Stomach (tissue), 19 donors: ENCODE measurements around the gene ZNF684. TPM values are rescaled to one million over a fixed set of nuclear protein-coding genes. Genes with fewer than 3 reads are reported as not detected.
"Not testable (repeated sequence)": the region's sequence is repeated elsewhere in the genome, so short reads cannot be mapped to it uniquely, and the experiment has no call there.

Experiments
- DNase-seq, 2 donors: peaks; one replicate each; pipeline versions ENCODE4 v3.0.0 to v3.0.0-alpha.2; 2013 to 2019
- H3K27ac ChIP-seq, 5 donors: fragments of 200-600 bp in 4 of 5; sonication (generic) in 4 of 5; one replicate each; pipeline ENCODE4 v1.5.1; 2013 to 2019; ENCODE audit warnings: mild to moderate bottlenecking in 1 of 5, moderate library complexity in 1 of 5
- H3K27me3 ChIP-seq, 3 donors: fragments of 200-600 bp; sonication (generic); one replicate each; pipeline ENCODE4 v1.5.1; 2017 to 2019; ENCODE audit warnings: mixed run types in 1 of 3
- H3K36me3 ChIP-seq, 4 donors: fragments of 200-600 bp; sonication (generic); 1 replicate in 3 of 4; 2 replicates in 1 of 4; pipeline ENCODE4 v1.5.1; 2016 to 2019
- H3K4me1 ChIP-seq, 4 donors: fragments of 200-600 bp; sonication (generic); one replicate each; pipeline ENCODE4 v1.5.1; 2016 to 2019
- H3K4me3 ChIP-seq, 4 donors: fragments of 200-600 bp; sonication (generic) in 3 of 4; one replicate each; pipeline ENCODE4 v1.5.1; 2016 to 2019; ENCODE audit warnings: mild to moderate bottlenecking in 1 of 4
- H3K9me3 ChIP-seq, 4 donors: fragments of 200-600 bp; sonication (generic); one replicate each; pipeline ENCODE4 v1.5.1; 2016 to 2019
- EP300 ChIP-seq: sonication (generic); formaldehyde crosslinking; IDR thresholded peaks from one replicate; pipeline ENCODE4 v1.6.1; 2017; ENCODE audit warnings: antibody characterized with exemption
- POLR2A ChIP-seq, 4 donors: fragments of 450-650 bp; IDR thresholded peaks; one replicate each; pipeline ENCODE4 v1.6.1; 2016; ENCODE audit warnings: antibody characterized with exemption in 4 of 4, control low read depth in 2 of 4, mild to moderate bottlenecking in 1 of 4, moderate library complexity in 1 of 4
- POLR2AphosphoS5 ChIP-seq, 3 donors: sonication (generic); formaldehyde crosslinking; IDR thresholded peaks; one replicate each; pipeline ENCODE4 v1.6.1; 2016; ENCODE audit warnings: antibody characterized with exemption in 3 of 3
- WGBS, 5 donors: extraction: QIAGEN DNeasy Blood & Tissue Kit in 3 of 5; methylation state at CpG; one replicate each; pipeline versions ENCODE4 v1.1.5 to v1.1.7; 2013 to 2018; 5-methylcytosine and 5-hydroxymethylcytosine counted together
- intact Hi-C: fragments of 100-400 bp; cut with DNase I; formaldehyde crosslinking; loops from one replicate; pipeline ENCODE4 v1.15.1; 2023; ENCODE audit warnings: low total_unique reads
- long read RNA-seq, 10 donors: transcript quantifications; one replicate each; lab custom pipeline, GENCODE V29; 2026
- polyA plus RNA-seq, 3 donors: library from polyadenylated mRNA; stranded (reverse); fragments of 200-250 nt; gene quantifications; one replicate each; pipeline ENCODE4 v1.2.3, GENCODE V29; 2013
- total RNA-seq, 5 donors: library from RNA; depleted of rRNA; stranded (reverse); fragments of >200 nt; gene quantifications; one replicate each; pipeline versions ENCODE4 v1.1.0 to v1.2.3, GENCODE V29; 2014 to 2016
- TF ChIP-seq, protein P1 (sequence below), 7 experiments: fragments of 450-650 bp in 4 of 7; fragments of 200-600 bp in 3 of 7; sonication (generic) in 3 of 7; IDR thresholded peaks; one replicate each; pipeline ENCODE4 v1.5.1; 2016 to 2019; ENCODE audit warnings: antibody characterized with exemption in 7 of 7, control low read depth in 2 of 7, mild to moderate bottlenecking in 1 of 7
- donor health status: healthy with polysubstance abuse.
- donor health status: Bipolar disorder and iron deficiency.
- donor health status: healthy.

ZNF684 gene
- total RNA-seq (10 to 100 TPM in 1 of 5 donors, 1 to 10 TPM in 3, not detected in 1; 3.9 to 15.6 (median 7.7) TPM), polyA plus RNA-seq (1 to 10 TPM; 2.2 to 2.7 (median 2.5) TPM)
- long read RNA-seq, donor 1, result 0 reads
- long read RNA-seq, donor 2, result 0 reads
- long read RNA-seq, donor 3, partial matches to known transcripts, result 0 of 3 reads
- long read RNA-seq, donor 3, other reads (novel, unspliced or antisense), result 0 of 3 reads
- long read RNA-seq, donor 4, result 0 reads
- long read RNA-seq, donor 5, result 0 reads
- long read RNA-seq, donor 6, result 0 reads
- long read RNA-seq, donor 7, partial matches to known transcripts, result 0 of 2 reads
- long read RNA-seq, donor 7, other reads (novel, unspliced or antisense), result 0 of 2 reads
- long read RNA-seq, donor 8, partial matches to known transcripts, result 0 of 2 reads
- long read RNA-seq, donor 8, other reads (novel, unspliced or antisense), result 0 of 2 reads
- long read RNA-seq, donor 9, result 0 reads
- long read RNA-seq, donor 10, result 0 reads

DNA sequence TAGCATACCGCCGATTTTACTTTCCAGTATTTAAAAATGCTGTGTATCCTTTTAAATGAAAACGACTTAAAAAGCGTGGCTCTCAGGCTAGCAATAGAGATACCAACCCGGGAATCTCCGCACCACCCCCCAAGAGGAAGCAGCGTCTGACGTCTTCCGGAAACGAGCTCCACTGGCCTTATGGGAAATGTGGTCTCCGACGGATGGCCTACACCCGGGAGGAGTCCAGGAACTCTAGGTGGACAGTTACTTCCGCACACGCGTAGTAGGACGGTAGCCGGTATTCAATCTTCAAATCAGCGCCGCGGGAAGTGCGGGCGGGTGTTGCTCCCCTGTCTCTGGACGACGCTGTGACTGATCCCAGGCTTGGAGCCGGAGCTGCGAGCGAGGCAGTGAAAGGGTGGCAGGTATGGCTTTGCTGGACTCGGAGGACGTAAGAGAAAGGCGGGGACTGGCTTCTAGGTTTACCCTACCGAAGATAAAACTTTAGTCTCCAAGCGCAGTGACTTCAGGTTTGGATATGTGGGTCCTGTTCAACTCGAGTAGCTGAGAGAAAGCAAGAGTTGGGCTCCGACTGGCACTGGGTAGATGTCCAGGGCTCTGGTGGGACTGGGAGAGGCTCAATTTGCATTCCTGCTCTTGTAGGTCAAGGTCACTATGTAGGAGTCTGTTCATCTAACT, at the start of gene ZNF684:
Gene ZNF684 (plus strand): TSS at position 257 of the 681 bp plus-strand sequence. CDS start 1,530 bp downstream, outside the sequence.
- Histone ChIP-seq H3K36me3 (no peaks in the 10 kb centered on the region), H3K27ac (peak within 1 kb of the TSS; percentile 77 to 92 (median 88)), H3K27me3 (no peaks in the 10 kb centered on the region), H3K4me3 (peak within 1 kb of the TSS; percentile 61 to 74 (median 68)), H3K4me1 (peaks cover 6 to 23% (median 14%) of the 10 kb centered on the region in 4 donors), H3K9me3 (peaks cover 0 to under 1% (median under 1%) of the 10 kb centered on the region in 4 donors)
- TF ChIP-seq POLR2AphosphoS5 (IDR thresholded peaks at IDR 0.05), result peak; percentile 71 to 94 (median 75)
- TF ChIP-seq, protein P1, sequence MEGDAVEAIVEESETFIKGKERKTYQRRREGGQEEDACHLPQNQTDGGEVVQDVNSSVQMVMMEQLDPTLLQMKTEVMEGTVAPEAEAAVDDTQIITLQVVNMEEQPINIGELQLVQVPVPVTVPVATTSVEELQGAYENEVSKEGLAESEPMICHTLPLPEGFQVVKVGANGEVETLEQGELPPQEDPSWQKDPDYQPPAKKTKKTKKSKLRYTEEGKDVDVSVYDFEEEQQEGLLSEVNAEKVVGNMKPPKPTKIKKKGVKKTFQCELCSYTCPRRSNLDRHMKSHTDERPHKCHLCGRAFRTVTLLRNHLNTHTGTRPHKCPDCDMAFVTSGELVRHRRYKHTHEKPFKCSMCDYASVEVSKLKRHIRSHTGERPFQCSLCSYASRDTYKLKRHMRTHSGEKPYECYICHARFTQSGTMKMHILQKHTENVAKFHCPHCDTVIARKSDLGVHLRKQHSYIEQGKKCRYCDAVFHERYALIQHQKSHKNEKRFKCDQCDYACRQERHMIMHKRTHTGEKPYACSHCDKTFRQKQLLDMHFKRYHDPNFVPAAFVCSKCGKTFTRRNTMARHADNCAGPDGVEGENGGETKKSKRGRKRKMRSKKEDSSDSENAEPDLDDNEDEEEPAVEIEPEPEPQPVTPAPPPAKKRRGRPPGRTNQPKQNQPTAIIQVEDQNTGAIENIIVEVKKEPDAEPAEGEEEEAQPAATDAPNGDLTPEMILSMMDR (IDR thresholded peaks at IDR 0.05), result no peak
- 0 to 1% (median 0%) methylated on average over 22 to 35 of the region's 35 CpGs for WGBS, 5 donors
- peak; percentile 82 to 97 for DNase-seq
- intact Hi-C loops, result no loop called here

- intact Hi-C loops, result no loop called here
- WGBS, 5 donors, result 91 to 98% (median 97%) methylated on average over 4 of the region's 4 CpGs
- peaks cover 20 to 87% (median 75%) of the 10 kb centered on the region in 4 donors for H3K9me3 ChIP-seq
Measured at GRCh38 chr1:40495315-40495903, 36.0 kb upstream of the ZNF684 start.

GRCh38 chr1:40502651-40503050, 28.8 kb upstream of the ZNF684 start:
- 94 to 99% (median 97%) methylated on average over 4 of the region's 4 CpGs for WGBS, 5 donors
- H3K4me1 ChIP-seq, H3K27ac ChIP-seq, intact Hi-C loops, DNase-seq, H3K4me3 ChIP-seq, H3K27me3 ChIP-seq: not testable (repeated sequence)
- Histone ChIP-seq H3K9me3 (peaks cover 8 to 81% (median 53%) of the 10 kb centered on the region in 4 donors), H3K36me3 (peaks cover under 1 to 42% (median 11%) of the 10 kb centered on the region in 4 donors)

More at GRCh38 chr1:40495315-40495903, 36.0 kb upstream of the ZNF684 start:
- peaks cover 24 to 85% (median 71%) of the 10 kb centered on the region in 4 donors for H3K36me3 ChIP-seq
- no peak overlapping the region for H3K4me3 ChIP-seq
- DNase-seq, result no peak
- TF ChIP-seq, protein P1 (IDR thresholded peaks at IDR 0.05), result no peak
- TF ChIP-seq POLR2AphosphoS5 (IDR thresholded peaks at IDR 0.05) (no peak), EP300 (no peak), POLR2A (IDR thresholded peaks at IDR 0.05) (no peak)
- H3K27me3 ChIP-seq, result no peaks in the 10 kb centered on the region
- H3K27ac ChIP-seq, result no peak overlapping the region
- H3K4me1 ChIP-seq, result no peaks in the 10 kb centered on the region

- no peak for DNase-seq
Measured at GRCh38 chr1:40507973-40508372, 23.5 kb upstream of the ZNF684 start.

More at GRCh38 chr1:40507973-40508372, 23.5 kb upstream of the ZNF684 start:
- peaks cover 0 to 19% (median 4%) of the 10 kb centered on the region in 4 donors for H3K36me3 ChIP-seq
- H3K27ac ChIP-seq, result peak overlapping the region in 4 of 5 donors; percentile 59 to 82 (median 78)
- WGBS, 5 donors, result 60 to 63% (median 63%) methylated on average over 6 of the region's 6 CpGs
- intact Hi-C loops, result no loop called here
- H3K9me3 ChIP-seq, result peaks cover 0 to 45% (median 19%) of the 10 kb centered on the region in 4 donors
- H3K4me3 ChIP-seq, result peak overlapping the region; percentile 74 to 82 (median 78)
- H3K4me1 ChIP-seq, result peaks cover 6 to 19% (median 18%) of the 10 kb centered on the region in 4 donors
- no peaks in the 10 kb centered on the region for H3K27me3 ChIP-seq
- TF ChIP-seq EP300 (no peak), POLR2AphosphoS5 (IDR thresholded peaks at IDR 0.05) (no peak), POLR2A (IDR thresholded peaks at IDR 0.05) (no peak)
- TF ChIP-seq, protein P1 (IDR thresholded peaks at IDR 0.05), result no peak
